GM23338 (cell line): ENCODE results near the gene CD33. TPM values are rescaled to one million over a fixed set of nuclear protein-coding genes. Genes with fewer than 3 reads are reported as not detected.

Experiments
- ATAC-seq: fragments of 200-7000 bp; cut with Tn5 transposase; 3 replicates; pipeline ENCODE4 v1.9.1; 2020
- DNase-seq: peaks from one replicate; pipeline ENCODE4 v3.0.0-alpha.2; 2015; ENCODE audit warnings: low spot score
- H2AFZ ChIP-seq: fragments of 200-600 bp; sonication (generic); 2 replicates; pipeline ENCODE4 v1.8.0; 2016; ENCODE audit warnings: antibody characterized with exemption, mild to moderate bottlenecking, moderate library complexity
- H3F3A ChIP-seq: fragments of 200-600 bp; sonication (generic); replicated peaks from 2 replicates; pipeline ENCODE4 v1.8.0; 2017; ENCODE audit warnings: antibody characterized with exemption, mixed run types, low read depth
- H3K27ac ChIP-seq: fragments of 200-600 bp; sonication (generic); 2 replicates; pipeline ENCODE4 v1.6.1; 2016; ENCODE audit warnings: low read depth
- H3K27me3 ChIP-seq: fragments of 200-600 bp; sonication (generic); 2 replicates; pipeline ENCODE4 v1.8.0; 2016; ENCODE audit warnings: mild to moderate bottlenecking, mixed run types, moderate library complexity; ENCODE audit not compliant: insufficient read depth
- H3K36me3 ChIP-seq: fragments of 200-600 bp; sonication (generic); 2 replicates; pipeline ENCODE4 v1.8.0; 2016; ENCODE audit warnings: mild to moderate bottlenecking; ENCODE audit not compliant: insufficient read depth
- H3K4me1 ChIP-seq: fragments of 200-600 bp; sonication (generic); 2 replicates; pipeline ENCODE4 v1.8.0; 2016; ENCODE audit warnings: mild to moderate bottlenecking, moderate library complexity; ENCODE audit not compliant: insufficient read depth
- H3K4me2 ChIP-seq: fragments of 200-600 bp; sonication (generic); 2 replicates; pipeline ENCODE4 v1.7.1; 2017; ENCODE audit warnings: mixed run types
- H3K4me3 ChIP-seq: fragments of 200-600 bp; sonication (generic); 2 replicates; pipeline ENCODE4 v1.6.1; 2016; ENCODE audit warnings: mixed run types
- H3K79me2 ChIP-seq: fragments of 200-600 bp; sonication (generic); replicated peaks from 2 replicates; pipeline ENCODE4 v1.8.0; 2017; ENCODE audit warnings: mild to moderate bottlenecking; ENCODE audit not compliant: insufficient read depth
- H3K9me2 ChIP-seq: fragments of 200-600 bp; sonication (generic); 2 replicates; pipeline ENCODE4 v1.8.0; 2017; ENCODE audit not compliant: insufficient read depth
- H4K20me1 ChIP-seq: fragments of 200-600 bp; sonication (generic); replicated peaks from 2 replicates; pipeline ENCODE4 v1.8.0; 2017; ENCODE audit warnings: mild to moderate bottlenecking; ENCODE audit not compliant: insufficient read depth
- H3K27ac Mint-ChIP-seq: 2 replicates; pipeline ENCODE4 v1.8.0; 2020; ENCODE audit warnings: inconsistent platforms, mild to moderate bottlenecking, moderate library complexity, mixed read lengths
- H3K27me3 Mint-ChIP-seq: 3 replicates; pipeline ENCODE4 v1.8.0; 2022; ENCODE audit warnings: low read depth, mild to moderate bottlenecking, moderate library complexity, mixed read lengths, inconsistent platforms; ENCODE audit not compliant: insufficient read depth, poor library complexity
- H3K36me3 Mint-ChIP-seq: 3 replicates; pipeline ENCODE4 v1.8.0; 2021; ENCODE audit warnings: low read depth, mild to moderate bottlenecking, inconsistent platforms, moderate library complexity, mixed read lengths
- H3K4me1 Mint-ChIP-seq: 3 replicates; pipeline ENCODE4 v1.8.0; 2020; ENCODE audit warnings: mild to moderate bottlenecking, inconsistent platforms, mixed read lengths
- H3K4me3 Mint-ChIP-seq: 3 replicates; pipeline ENCODE4 v1.8.0; 2021; ENCODE audit warnings: moderate library complexity, mild to moderate bottlenecking, inconsistent platforms, mixed read lengths
- H3K9me3 Mint-ChIP-seq: 3 replicates; pipeline ENCODE4 v1.8.0; 2020; ENCODE audit warnings: moderate library complexity, mild to moderate bottlenecking, inconsistent platforms, mixed read lengths
- CREB1 ChIP-seq: fragments of 250-450 bp; sonication (Bioruptor Pico); IDR thresholded peaks from 2 replicates; pipeline ENCODE4 v1.5.0; 2020; ENCODE audit warnings: low read depth, mild to moderate bottlenecking, moderate library complexity
- EZH2 ChIP-seq: fragments of 200-600 bp; sonication (generic); IDR thresholded peaks from one replicate; pipeline ENCODE4 v1.8.0; 2017; ENCODE audit warnings: antibody characterized with exemption, mild to moderate bottlenecking, low read depth; ENCODE audit not compliant: unreplicated experiment
- EZH2phosphoT487 ChIP-seq: fragments of 200-600 bp; sonication (generic); IDR thresholded peaks from one replicate; pipeline ENCODE4 v1.8.1; 2018; ENCODE audit warnings: antibody characterized with exemption; ENCODE audit not compliant: unreplicated experiment
- JUNB ChIP-seq: IDR thresholded peaks from one replicate; pipeline ENCODE4 v1.6.1; 2016; ENCODE audit warnings: antibody characterized with exemption; ENCODE audit not compliant: unreplicated experiment
- NANOG ChIP-seq: IDR thresholded peaks from 2 replicates; pipeline ENCODE4 v1.6.1; 2016; ENCODE audit warnings: antibody characterized with exemption, borderline replicate concordance
- POLR2AphosphoS5 ChIP-seq: IDR thresholded peaks from 2 replicates; pipeline ENCODE4 v1.6.1; 2016; ENCODE audit warnings: antibody characterized with exemption, low read depth
- STAT1 ChIP-seq: IDR thresholded peaks from one replicate; pipeline ENCODE4 v1.6.1; 2016; ENCODE audit warnings: antibody characterized with exemption; ENCODE audit not compliant: unreplicated experiment
- ZNF114 ChIP-seq: fragments of 250-450 bp; sonication (Bioruptor Pico); IDR thresholded peaks from 2 replicates; pipeline ENCODE4 v1.5.0; 2020; ENCODE audit warnings: mild to moderate bottlenecking, moderate library complexity
- ZNF331 ChIP-seq: fragments of 250-450 bp; sonication (Bioruptor Pico); IDR thresholded peaks from 2 replicates; pipeline ENCODE4 v1.5.0; 2020; ENCODE audit warnings: low read depth, mild to moderate bottlenecking, moderate library complexity
- polyA plus RNA-seq: library from polyadenylated mRNA; unstranded; fragments of >200 nt; fragmentation: Nextera tagmentation; extraction: Ambion mirVana; gene quantifications from 2 replicates; pipeline ENCODE4 v1.2.1, GENCODE V29; 2016
- total RNA-seq: library from RNA; depleted of rRNA; stranded (reverse); fragments of >200 nt; shearing (Covaris generic); gene quantifications from 2 replicates; pipeline ENCODE4 v1.2.3, GENCODE V29; 2014
- TF ChIP-seq, protein P1 (sequence below): fragments of 250-450 bp; sonication (Bioruptor Pico); IDR thresholded peaks from 2 replicates; pipeline ENCODE4 v1.5.0; 2020; ENCODE audit warnings: mild to moderate bottlenecking, moderate library complexity
- TF ChIP-seq, protein P2 (sequence below), 2 experiments: fragments of 200-600 bp in 1 of 2; sonication (generic) in 1 of 2; conservative IDR thresholded peaks; 2 replicates each; pipeline versions ENCODE4 v1.5.1 to v1.6.1; 2016 to 2017; ENCODE audit warnings: antibody characterized with exemption in 2 of 2, low read depth in 2 of 2, mild to moderate bottlenecking in 2 of 2, moderate library complexity in 1 of 2
- TF ChIP-seq, protein P3 (sequence below): IDR thresholded peaks from 2 replicates; pipeline ENCODE4 v1.6.1; 2016; ENCODE audit warnings: antibody characterized with exemption
- TF ChIP-seq, protein P4 (sequence below): IDR thresholded peaks from one replicate; pipeline ENCODE4 v1.6.1; 2018; ENCODE audit warnings: antibody characterized with exemption; ENCODE audit not compliant: unreplicated experiment

The CD33 gene
- total and polyA plus RNA-seq, 2 experiments from 2014 or later, result 0.45 TPM; not detected in 1

DNA sequence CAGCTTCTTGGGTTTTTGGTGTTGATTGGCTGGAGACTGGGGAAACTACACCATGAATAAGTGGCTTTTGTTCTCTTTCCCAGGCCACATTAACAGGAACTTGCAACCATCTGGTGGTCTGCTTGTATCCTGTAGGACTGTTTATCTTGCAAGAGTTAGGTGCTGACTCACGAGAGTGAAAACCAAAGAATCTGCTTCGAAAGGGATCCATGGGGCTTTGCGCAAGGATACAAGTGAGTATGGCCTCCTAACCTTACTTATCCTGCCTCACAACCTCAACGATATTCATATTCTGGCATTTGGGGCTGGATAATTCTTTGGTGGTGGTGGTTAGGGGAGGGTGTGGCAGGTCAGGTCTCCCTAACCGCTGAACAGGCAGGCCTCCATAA is 21.3 kb downstream of the CD33 start:
- Histone ChIP-seq H3K27ac (no peak overlapping the region), H2AFZ (peak overlapping the region; percentile 69), H3K4me2 (no peak overlapping the region), H4K20me1 (no peaks in the 10 kb centered on the region), H3K79me2 (no peaks in the 10 kb centered on the region), H3K4me1 (no peaks in the 10 kb centered on the region), H3K27me3 (no peaks in the 10 kb centered on the region), H3K9me2 (peaks cover 5% of the 10 kb centered on the region; the same call in 1 of the 2 replicates), H3F3A (no peaks in the 10 kb centered on the region), H3K36me3 (no peaks in the 10 kb centered on the region), H3K4me3 (no peak overlapping the region)
- H3K27ac Mint-ChIP-seq, result no peak overlapping the region
- H3K9me3 Mint-ChIP-seq, result peaks cover 63% of the 10 kb centered on the region
- no peaks in the 10 kb centered on the region for H3K4me1 Mint-ChIP-seq
- ATAC-seq (no peak), DNase-seq (peak; percentile 16)
- H3K4me3 Mint-ChIP-seq, result no peak overlapping the region
- H3K36me3 Mint-ChIP-seq, result peaks cover 7% of the 10 kb centered on the region; the same call in 2 of the 3 replicates
- no peak for TF ChIP-seq EZH2phosphoT487
- no peak for TF ChIP-seq JUNB
- TF ChIP-seq ZNF114, result no peak
- TF ChIP-seq, protein P1, sequence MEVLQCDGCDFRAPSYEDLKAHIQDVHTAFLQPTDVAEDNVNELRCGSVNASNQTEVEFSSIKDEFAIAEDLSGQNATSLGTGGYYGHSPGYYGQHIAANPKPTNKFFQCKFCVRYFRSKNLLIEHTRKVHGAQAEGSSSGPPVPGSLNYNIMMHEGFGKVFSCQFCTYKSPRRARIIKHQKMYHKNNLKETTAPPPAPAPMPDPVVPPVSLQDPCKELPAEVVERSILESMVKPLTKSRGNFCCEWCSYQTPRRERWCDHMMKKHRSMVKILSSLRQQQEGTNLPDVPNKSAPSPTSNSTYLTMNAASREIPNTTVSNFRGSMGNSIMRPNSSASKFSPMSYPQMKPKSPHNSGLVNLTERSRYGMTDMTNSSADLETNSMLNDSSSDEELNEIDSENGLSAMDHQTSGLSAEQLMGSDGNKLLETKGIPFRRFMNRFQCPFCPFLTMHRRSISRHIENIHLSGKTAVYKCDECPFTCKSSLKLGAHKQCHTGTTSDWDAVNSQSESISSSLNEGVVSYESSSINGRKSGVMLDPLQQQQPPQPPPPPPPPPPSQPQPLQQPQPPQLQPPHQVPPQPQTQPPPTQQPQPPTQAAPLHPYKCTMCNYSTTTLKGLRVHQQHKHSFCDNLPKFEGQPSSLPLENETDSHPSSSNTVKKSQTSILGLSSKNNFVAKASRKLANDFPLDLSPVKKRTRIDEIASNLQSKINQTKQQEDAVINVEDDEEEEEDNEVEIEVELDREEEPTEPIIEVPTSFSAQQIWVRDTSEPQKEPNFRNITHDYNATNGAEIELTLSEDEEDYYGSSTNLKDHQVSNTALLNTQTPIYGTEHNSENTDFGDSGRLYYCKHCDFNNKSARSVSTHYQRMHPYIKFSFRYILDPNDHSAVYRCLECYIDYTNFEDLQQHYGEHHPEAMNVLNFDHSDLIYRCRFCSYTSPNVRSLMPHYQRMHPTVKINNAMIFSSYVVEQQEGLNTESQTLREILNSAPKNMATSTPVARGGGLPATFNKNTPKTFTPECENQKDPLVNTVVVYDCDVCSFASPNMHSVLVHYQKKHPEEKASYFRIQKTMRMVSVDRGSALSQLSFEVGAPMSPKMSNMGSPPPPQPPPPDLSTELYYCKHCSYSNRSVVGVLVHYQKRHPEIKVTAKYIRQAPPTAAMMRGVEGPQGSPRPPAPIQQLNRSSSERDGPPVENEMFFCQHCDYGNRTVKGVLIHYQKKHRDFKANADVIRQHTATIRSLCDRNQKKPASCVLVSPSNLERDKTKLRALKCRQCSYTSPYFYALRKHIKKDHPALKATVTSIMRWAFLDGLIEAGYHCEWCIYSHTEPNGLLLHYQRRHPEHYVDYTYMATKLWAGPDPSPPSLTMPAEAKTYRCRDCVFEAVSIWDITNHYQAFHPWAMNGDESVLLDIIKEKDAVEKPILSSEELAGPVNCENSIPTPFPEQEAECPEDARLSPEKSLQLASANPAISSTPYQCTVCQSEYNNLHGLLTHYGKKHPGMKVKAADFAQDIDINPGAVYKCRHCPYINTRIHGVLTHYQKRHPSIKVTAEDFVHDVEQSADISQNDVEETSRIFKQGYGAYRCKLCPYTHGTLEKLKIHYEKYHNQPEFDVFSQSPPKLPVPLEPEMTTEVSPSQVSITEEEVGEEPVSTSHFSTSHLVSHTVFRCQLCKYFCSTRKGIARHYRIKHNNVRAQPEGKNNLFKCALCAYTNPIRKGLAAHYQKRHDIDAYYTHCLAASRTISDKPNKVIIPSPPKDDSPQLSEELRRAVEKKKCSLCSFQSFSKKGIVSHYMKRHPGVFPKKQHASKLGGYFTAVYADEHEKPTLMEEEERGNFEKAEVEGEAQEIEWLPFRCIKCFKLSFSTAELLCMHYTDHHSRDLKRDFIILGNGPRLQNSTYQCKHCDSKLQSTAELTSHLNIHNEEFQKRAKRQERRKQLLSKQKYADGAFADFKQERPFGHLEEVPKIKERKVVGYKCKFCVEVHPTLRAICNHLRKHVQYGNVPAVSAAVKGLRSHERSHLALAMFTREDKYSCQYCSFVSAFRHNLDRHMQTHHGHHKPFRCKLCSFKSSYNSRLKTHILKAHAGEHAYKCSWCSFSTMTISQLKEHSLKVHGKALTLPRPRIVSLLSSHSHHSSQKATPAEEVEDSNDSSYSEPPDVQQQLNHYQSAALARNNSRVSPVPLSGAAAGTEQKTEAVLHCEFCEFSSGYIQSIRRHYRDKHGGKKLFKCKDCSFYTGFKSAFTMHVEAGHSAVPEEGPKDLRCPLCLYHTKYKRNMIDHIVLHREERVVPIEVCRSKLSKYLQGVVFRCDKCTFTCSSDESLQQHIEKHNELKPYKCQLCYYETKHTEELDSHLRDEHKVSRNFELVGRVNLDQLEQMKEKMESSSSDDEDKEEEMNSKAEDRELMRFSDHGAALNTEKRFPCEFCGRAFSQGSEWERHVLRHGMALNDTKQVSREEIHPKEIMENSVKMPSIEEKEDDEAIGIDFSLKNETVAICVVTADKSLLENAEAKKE (CRISPR knock-in tag), result no peak
- no peak for TF ChIP-seq STAT1
- TF ChIP-seq, protein P2, sequence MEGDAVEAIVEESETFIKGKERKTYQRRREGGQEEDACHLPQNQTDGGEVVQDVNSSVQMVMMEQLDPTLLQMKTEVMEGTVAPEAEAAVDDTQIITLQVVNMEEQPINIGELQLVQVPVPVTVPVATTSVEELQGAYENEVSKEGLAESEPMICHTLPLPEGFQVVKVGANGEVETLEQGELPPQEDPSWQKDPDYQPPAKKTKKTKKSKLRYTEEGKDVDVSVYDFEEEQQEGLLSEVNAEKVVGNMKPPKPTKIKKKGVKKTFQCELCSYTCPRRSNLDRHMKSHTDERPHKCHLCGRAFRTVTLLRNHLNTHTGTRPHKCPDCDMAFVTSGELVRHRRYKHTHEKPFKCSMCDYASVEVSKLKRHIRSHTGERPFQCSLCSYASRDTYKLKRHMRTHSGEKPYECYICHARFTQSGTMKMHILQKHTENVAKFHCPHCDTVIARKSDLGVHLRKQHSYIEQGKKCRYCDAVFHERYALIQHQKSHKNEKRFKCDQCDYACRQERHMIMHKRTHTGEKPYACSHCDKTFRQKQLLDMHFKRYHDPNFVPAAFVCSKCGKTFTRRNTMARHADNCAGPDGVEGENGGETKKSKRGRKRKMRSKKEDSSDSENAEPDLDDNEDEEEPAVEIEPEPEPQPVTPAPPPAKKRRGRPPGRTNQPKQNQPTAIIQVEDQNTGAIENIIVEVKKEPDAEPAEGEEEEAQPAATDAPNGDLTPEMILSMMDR (conservative IDR thresholded peaks at IDR 0.05; ENCODE audit: low read depth in 2 of 2), result no peak
- no peak for TF ChIP-seq CREB1 (CRISPR knock-in tag)
- no peak for TF ChIP-seq ZNF331
- TF ChIP-seq NANOG, result no peak
- TF ChIP-seq, protein P3, sequence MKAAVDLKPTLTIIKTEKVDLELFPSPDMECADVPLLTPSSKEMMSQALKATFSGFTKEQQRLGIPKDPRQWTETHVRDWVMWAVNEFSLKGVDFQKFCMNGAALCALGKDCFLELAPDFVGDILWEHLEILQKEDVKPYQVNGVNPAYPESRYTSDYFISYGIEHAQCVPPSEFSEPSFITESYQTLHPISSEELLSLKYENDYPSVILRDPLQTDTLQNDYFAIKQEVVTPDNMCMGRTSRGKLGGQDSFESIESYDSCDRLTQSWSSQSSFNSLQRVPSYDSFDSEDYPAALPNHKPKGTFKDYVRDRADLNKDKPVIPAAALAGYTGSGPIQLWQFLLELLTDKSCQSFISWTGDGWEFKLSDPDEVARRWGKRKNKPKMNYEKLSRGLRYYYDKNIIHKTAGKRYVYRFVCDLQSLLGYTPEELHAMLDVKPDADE, result no peak
- TF ChIP-seq EZH2, result no peak
- TF ChIP-seq POLR2AphosphoS5, result no peak
- TF ChIP-seq, protein P4, sequence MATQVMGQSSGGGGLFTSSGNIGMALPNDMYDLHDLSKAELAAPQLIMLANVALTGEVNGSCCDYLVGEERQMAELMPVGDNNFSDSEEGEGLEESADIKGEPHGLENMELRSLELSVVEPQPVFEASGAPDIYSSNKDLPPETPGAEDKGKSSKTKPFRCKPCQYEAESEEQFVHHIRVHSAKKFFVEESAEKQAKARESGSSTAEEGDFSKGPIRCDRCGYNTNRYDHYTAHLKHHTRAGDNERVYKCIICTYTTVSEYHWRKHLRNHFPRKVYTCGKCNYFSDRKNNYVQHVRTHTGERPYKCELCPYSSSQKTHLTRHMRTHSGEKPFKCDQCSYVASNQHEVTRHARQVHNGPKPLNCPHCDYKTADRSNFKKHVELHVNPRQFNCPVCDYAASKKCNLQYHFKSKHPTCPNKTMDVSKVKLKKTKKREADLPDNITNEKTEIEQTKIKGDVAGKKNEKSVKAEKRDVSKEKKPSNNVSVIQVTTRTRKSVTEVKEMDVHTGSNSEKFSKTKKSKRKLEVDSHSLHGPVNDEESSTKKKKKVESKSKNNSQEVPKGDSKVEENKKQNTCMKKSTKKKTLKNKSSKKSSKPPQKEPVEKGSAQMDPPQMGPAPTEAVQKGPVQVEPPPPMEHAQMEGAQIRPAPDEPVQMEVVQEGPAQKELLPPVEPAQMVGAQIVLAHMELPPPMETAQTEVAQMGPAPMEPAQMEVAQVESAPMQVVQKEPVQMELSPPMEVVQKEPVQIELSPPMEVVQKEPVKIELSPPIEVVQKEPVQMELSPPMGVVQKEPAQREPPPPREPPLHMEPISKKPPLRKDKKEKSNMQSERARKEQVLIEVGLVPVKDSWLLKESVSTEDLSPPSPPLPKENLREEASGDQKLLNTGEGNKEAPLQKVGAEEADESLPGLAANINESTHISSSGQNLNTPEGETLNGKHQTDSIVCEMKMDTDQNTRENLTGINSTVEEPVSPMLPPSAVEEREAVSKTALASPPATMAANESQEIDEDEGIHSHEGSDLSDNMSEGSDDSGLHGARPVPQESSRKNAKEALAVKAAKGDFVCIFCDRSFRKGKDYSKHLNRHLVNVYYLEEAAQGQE, result no peak
- H3K27me3 Mint-ChIP-seq, result peaks cover 6% of the 10 kb centered on the region
